GM08714 (cell line): ENCODE data around the gene LGR4.
A peak's percentile ranks its signal among the peaks of the same experiment; 100 is the strongest.

Experiments used
- H3K4me3 ChIP-seq: fragments of 200-500 bp; sonication (Bioruptor generic); 2 replicates; pipeline ENCODE4 v1.5.1; 2014; ENCODE audit warnings: mild to moderate bottlenecking, low read length, inconsistent platforms
- ZNF274 ChIP-seq: IDR thresholded peaks from 2 replicates; pipeline ENCODE4 v1.6.1; 2012; ENCODE audit warnings: mild to moderate bottlenecking, low read depth, low read length

The LGR4 gene

DNA sequence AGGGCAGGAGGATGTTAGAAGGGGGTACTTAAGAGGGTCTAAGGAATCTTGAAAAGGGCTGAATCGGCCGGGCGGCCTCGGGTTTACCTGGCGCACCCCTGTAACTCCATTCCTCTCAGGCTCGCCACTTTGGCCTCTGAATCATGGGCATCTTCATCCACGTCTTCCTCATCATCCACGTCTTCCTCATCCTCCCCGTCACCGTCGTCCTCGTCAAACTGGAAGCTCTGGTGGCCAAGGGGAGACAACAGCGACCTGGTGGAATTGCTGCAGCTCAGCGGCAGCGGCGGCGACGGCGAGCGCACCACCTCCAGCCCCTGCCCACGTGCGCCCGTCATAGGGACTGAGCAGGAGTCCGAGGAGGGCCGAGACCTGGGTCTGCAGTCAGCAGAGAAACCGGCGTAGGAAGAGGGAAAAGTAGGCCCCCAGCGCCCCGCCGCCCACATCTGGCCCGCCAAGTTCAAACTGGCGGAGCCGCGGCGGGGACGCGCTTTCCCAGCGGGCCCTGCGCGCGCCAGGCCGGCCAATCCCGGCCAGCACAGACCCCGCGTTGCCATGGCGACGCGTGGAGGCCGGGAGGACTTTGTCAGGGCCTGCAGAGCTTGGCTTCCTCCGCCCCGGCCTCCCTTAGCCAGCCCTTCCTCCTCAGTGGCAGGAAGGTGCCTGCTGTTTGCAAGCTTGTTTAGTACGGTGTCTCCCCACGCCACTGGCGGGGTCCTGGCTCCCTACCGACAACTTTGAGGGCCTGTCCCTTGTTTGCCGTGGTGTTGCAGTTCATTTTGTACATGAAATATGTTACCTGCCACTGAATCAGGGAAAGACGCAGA lies 109.6 kb downstream of the LGR4 start, which contains the start of gene CCDC34:
TSS of gene CCDC34 (minus strand) at position 467 of the 827 bp plus-strand sequence. CDS start at position 446, 21 bp downstream.
- H3K4me3 ChIP-seq: peak within 1 kb of the TSS; percentile 76
- no peak for TF ChIP-seq ZNF274

GRCh38 chr11:27361649-27362431 lies 110.8 kb downstream of the LGR4 start:
- no peak for TF ChIP-seq ZNF274
- peak overlapping the region; percentile 76; the same call in 1 of the 2 replicates for H3K4me3 ChIP-seq

DNA sequence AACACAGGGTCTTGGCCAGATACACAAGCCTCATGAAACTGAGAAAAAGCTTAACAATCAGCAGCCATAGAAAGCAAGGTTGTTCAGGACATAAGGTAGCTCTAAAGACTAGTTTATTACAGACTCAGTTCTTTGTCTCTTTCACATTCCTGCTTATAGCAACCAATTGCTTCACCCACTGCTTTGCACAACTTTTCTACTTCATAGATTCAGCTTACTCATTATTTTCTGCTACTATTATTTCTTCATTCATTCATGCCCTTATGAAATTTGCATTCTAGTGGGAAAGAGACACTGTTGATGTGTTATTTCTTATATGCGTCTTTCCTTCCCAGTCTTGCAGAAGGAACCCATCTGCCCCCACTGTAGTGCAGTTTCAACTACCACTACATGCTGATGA lies 114.3 kb downstream of the LGR4 start:
- no peak for TF ChIP-seq ZNF274
- no peak overlapping the region for H3K4me3 ChIP-seq

- no peak for TF ChIP-seq ZNF274
These were observed 115.3 kb downstream of the LGR4 start for GRCh38 chr11:27357250-27357649.

DNA sequence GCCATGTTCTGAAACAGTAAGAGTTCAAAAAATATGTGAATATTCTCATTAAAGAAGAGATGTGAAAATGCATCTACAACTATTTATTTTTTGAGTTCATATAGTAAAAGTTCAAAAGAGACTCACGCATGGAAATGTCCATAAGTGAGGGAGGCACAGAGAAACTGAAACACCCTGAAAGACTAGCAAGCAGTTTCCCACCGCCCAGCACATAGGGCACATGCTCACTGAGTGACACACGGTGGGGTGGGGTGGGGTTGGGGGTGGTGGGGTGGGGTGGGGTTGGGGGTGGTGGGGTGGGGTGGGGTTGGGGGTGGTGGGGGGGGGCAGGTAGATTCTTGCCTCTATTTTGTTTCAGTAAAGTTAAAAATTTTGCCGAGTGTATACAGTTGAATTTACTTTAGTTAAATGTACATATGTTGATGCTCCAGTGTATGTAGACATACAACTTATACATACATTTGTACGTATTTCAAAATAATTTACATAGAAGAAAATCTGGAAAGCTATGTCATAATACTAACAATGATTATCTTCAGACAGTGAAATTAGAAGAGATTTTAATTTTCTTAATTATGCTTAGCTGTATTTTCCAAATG lies 115.9 kb downstream of the LGR4 start:
- no peak overlapping the region for H3K4me3 ChIP-seq

More at GRCh38 chr11:27357250-27357649, 115.3 kb downstream of the LGR4 start:
- no peak overlapping the region for H3K4me3 ChIP-seq

DNA sequence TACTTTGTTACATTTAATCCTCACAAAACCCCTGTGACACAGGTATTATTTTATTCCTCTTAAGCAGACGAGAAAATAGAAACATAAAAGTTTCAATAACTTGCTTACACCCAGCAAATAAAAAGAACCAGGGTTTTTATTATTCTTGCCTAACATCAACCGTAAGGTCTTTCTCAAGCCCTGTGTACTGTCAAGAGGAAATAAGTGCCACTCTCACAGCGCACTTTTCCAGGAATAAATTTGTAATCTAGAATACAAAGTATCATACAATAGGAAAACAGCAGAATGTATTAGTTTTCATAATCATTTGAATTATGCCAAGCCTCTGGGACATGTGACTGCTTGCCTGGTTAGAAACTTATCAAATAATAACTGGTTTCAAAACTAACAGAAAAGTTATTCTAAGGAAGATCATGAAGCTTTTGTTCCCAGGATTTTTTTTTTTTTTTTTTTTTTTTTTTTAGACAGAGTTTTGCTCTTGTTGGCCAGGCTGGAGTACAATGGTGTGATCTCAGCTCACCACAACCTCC lies 117.0 kb downstream of the LGR4 start:
- no peak overlapping the region for H3K4me3 ChIP-seq
- TF ChIP-seq ZNF274: no peak

More for the DNA sequence above, 115.9 kb downstream of the LGR4 start:
- no peak for TF ChIP-seq ZNF274

DNA sequence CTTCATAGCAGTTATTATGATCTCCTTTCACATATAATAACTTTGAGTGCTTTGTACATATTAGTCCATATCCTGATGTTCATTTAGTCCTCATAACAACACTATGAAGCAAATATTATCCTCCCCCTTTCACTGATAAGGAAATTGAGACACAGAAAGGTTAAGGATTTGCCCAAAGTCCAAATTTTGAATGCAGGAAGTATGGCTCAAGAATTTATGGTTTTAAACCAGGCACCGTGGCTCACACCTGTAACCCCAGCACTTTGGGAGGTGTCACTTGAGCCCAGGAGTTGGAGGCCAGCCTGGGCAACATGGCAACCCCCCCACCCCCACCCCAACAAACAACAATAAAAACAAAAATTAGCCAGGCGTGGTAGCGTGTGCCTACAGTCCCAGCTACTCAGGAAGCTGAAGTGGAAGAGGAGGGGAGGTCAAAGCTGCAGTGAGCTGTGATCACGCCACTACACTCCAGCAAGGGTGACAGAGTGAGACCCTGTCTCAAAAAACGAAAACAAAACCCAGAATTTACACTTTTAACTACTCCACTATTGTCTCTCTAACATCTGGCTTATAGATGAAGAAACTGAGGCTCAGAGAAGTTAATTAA lies 118.1 kb downstream of the LGR4 start:
- TF ChIP-seq ZNF274: no peak
- no peak overlapping the region for H3K4me3 ChIP-seq

DNA sequence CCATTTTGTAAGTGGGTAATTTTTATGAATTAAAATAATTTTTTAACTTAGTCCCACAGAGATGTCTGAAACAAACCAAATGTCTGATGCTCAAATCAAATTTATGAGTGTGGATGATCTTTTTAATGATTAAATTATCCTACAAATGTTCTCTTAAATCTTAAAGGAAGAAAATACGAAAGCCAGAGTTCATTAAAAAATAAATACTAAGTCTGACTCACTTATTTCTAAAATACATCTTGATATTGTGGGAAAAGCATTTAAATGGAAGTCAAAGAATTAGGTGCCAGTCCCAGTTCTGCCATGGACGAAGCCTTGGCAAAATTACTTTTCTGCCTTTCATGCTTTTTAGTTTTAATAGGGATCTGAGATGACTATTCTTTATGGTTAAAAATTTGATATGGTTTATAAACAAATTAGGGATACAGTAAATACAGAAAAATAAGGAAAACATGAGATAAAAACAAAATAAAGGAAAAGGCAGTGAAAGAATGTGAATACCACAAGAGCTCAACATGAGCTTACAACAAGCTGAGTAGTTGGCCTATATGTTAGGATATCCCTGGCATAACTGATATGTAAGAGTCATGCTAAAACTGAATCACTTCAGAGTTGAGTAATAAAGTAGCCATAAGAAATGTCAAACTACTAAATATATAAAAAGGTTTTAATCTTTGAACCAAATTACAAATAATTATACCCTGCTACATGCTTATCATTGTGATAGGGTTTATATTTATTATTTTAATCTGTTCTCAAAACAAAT lies 118.8 kb downstream of the LGR4 start:
- no peak overlapping the region for H3K4me3 ChIP-seq

DNA sequence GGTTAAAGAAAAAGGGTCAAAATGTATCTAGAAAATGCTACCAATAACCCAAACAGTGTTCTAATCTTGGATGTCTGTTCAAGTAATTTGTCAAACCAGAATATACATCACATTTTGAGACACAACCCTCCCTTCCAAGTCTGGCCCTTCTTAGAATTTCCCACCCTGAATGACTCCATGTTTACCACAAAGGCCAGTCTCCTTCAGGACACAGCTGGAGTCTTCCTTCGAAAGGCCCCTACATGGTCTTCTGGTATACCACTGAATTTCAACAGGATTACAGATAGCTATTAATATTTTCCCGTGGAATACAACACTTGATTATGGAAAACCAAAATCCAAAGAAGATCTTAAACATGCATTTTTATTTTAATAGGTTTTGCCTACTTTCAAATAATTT lies 119.8 kb downstream of the LGR4 start:
- no peak for TF ChIP-seq ZNF274
- no peak overlapping the region for H3K4me3 ChIP-seq

More for the DNA sequence above, 118.8 kb downstream of the LGR4 start:
- TF ChIP-seq ZNF274: no peak

- no peak overlapping the region for H3K4me3 ChIP-seq
These were observed 122.1 kb downstream of the LGR4 start for GRCh38 chr11:27350511-27350910.

DNA sequence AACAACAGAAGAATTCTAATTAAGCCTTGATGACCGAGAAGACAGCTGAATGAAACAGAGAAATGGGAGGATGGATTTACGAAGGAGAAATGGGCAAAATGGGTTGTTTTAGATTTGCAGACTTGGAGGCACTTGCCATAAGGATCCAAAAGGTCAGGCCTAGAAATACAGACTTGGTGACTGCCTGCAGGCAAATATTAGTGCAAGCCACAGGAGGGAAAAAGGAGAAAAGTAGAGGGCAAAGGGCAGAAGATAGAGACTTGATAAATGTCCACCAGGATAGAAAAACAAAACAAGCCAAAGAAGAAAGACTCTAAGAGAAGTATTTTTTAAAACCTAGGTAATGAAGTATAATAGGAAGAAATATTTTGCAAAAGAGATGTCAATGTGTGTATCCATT lies 122.7 kb downstream of the LGR4 start:
- no peak for TF ChIP-seq ZNF274
- H3K4me3 ChIP-seq: no peak overlapping the region

More at GRCh38 chr11:27350511-27350910, 122.1 kb downstream of the LGR4 start:
- no peak for TF ChIP-seq ZNF274

GRCh38 chr11:27348340-27348873 lies 124.2 kb downstream of the LGR4 start:
- TF ChIP-seq ZNF274: no peak
- H3K4me3 ChIP-seq: no peak overlapping the region
